Neural cell (in vitro differentiated cells): Measurements from ENCODE around the gene ARSJ. TPM values are rescaled to one million over a fixed set of nuclear protein-coding genes. Genes with fewer than 3 reads are reported as not detected.

ENCODE experiments used
- H2AFZ ChIP-seq: fragments of 200-600, 300-800 bp; sonication (generic), shearing (Covaris generic); 2 replicates; pipeline ENCODE4 v1.6.0; 2014; ENCODE audit warnings: low read depth, mild to moderate bottlenecking, antibody characterized with exemption, low read length, moderate library complexity
- H3F3A ChIP-seq: fragments of 200-600 bp; shearing (Covaris generic); 2 replicates; pipeline ENCODE4 v1.6.1; 2016; ENCODE audit warnings: mild to moderate bottlenecking, moderate library complexity, mixed read lengths, antibody characterized with exemption, low read length; ENCODE audit not compliant: insufficient read depth, poor library complexity, severe bottlenecking
- H3K27ac ChIP-seq: fragments of 200-600, 300-800 bp; sonication (generic), shearing (Covaris generic); 2 replicates; pipeline ENCODE4 v1.5.1; 2014; ENCODE audit warnings: mild to moderate bottlenecking, low read length, moderate library complexity
- H3K27me3 ChIP-seq: fragments of 300-800, 200-600 bp; sonication (generic), shearing (Covaris generic); 2 replicates; pipeline ENCODE4 v1.6.0; 2014; ENCODE audit warnings: mild to moderate bottlenecking, low read depth, low read length, moderate library complexity; ENCODE audit not compliant: insufficient read depth
- H3K36me3 ChIP-seq: fragments of 300-800, 200-600 bp; sonication (generic), shearing (Covaris generic); 2 replicates; pipeline ENCODE4 v1.5.1; 2014; ENCODE audit warnings: mild to moderate bottlenecking, antibody characterized with exemption, low read length, moderate library complexity; ENCODE audit not compliant: insufficient read depth
- H3K4me2 ChIP-seq: fragments of 300-800, 200-600 bp; sonication (generic), shearing (Covaris generic); 2 replicates; pipeline ENCODE4 v1.6.0; 2014; ENCODE audit warnings: mild to moderate bottlenecking, low read length
- H3K4me3 ChIP-seq: fragments of 300-800, 200-600 bp; sonication (generic), shearing (Covaris generic); 2 replicates; pipeline ENCODE4 v1.5.1; 2014; ENCODE audit warnings: mild to moderate bottlenecking, low read length, moderate library complexity
- H3K79me2 ChIP-seq: fragments of 200-600 bp; shearing (Covaris generic); replicated peaks from 2 replicates; pipeline ENCODE4 v1.6.0; 2014; ENCODE audit warnings: mild to moderate bottlenecking, low read length, moderate library complexity; ENCODE audit not compliant: insufficient read depth
- H3K9ac ChIP-seq: fragments of 300-800, 200-600 bp; sonication (generic), shearing (Covaris generic); 2 replicates; pipeline ENCODE4 v1.6.1; 2016; ENCODE audit warnings: mild to moderate bottlenecking, low read length, mixed read lengths
- H3K9me2 ChIP-seq: fragments of 200-600 bp; shearing (Covaris generic); 2 replicates; pipeline ENCODE4 v1.6.1; 2016; ENCODE audit warnings: mild to moderate bottlenecking, low read length, mixed read lengths; ENCODE audit not compliant: insufficient read depth
- H3K9me3 ChIP-seq: fragments of 200-600, 300-800 bp; sonication (generic), shearing (Covaris generic); 2 replicates; pipeline ENCODE4 v1.6.1; 2016; ENCODE audit warnings: mild to moderate bottlenecking, mixed run types, low read length, moderate library complexity, mixed read lengths
- H4K20me1 ChIP-seq: fragments of 200-600 bp; shearing (Covaris generic); 2 replicates; pipeline ENCODE4 v1.6.1; 2016; ENCODE audit warnings: mild to moderate bottlenecking, mixed run types; ENCODE audit not compliant: insufficient read depth
- EP300 ChIP-seq: fragments of 450-650 bp; conservative IDR thresholded peaks from 2 replicates; pipeline ENCODE4 v1.6.1; 2014; ENCODE audit warnings: antibody characterized with exemption, mild to moderate bottlenecking, moderate library complexity; ENCODE audit not compliant: poor library complexity, severe bottlenecking
- EZH2 ChIP-seq: fragments of 200-600, 300-800 bp; shearing (Covaris generic), sonication (generic); IDR thresholded peaks from 2 replicates; pipeline ENCODE4 v1.6.1; 2014; ENCODE audit warnings: antibody characterized with exemption, low read length, borderline replicate concordance, mild to moderate bottlenecking; ENCODE audit not compliant: insufficient read depth, poor library complexity, severe bottlenecking
- MXI1 ChIP-seq: fragments of 450-650 bp; conservative IDR thresholded peaks from 2 replicates; pipeline ENCODE4 v1.6.1; 2014; ENCODE audit warnings: antibody characterized with exemption, mild to moderate bottlenecking; ENCODE audit not compliant: poor library complexity, severe bottlenecking
- POLR2AphosphoS5 ChIP-seq: IDR thresholded peaks from 2 replicates; pipeline ENCODE4 v1.6.1; 2012
- RAD21 ChIP-seq: fragments of 450-650 bp; conservative IDR thresholded peaks from 2 replicates; pipeline ENCODE4 v1.6.1; 2014; ENCODE audit warnings: antibody characterized with exemption, mild to moderate bottlenecking, moderate library complexity
- SMC3 ChIP-seq: fragments of 450-650 bp; conservative IDR thresholded peaks from 2 replicates; pipeline ENCODE4 v1.6.1; 2014; ENCODE audit warnings: antibody characterized with exemption, mild to moderate bottlenecking, moderate library complexity; ENCODE audit not compliant: poor library complexity
- TAF1 ChIP-seq: IDR thresholded peaks from 2 replicates; pipeline ENCODE4 v1.6.1; 2012; ENCODE audit warnings: low read depth
- polyA plus RNA-seq: library from polyadenylated mRNA; depleted of rRNA; stranded (reverse); fragments of >200 nt; gene quantifications from 2 replicates; pipeline ENCODE4 v1.2.3, GENCODE V29; 2014
- TF ChIP-seq, protein P1 (sequence below): fragments of 450-650 bp; IDR thresholded peaks from 2 replicates; pipeline ENCODE4 v1.5.1; 2014; ENCODE audit warnings: antibody characterized with exemption, mild to moderate bottlenecking, moderate library complexity; ENCODE audit not compliant: poor library complexity, severe bottlenecking
- TF ChIP-seq, protein P2 (sequence below): IDR thresholded peaks from 2 replicates; pipeline ENCODE4 v1.6.1; 2012; ENCODE audit warnings: borderline replicate concordance

Gene ARSJ
- polyA plus RNA-seq, 1 donor from 2014 or later, result 0.10 TPM

DNA sequence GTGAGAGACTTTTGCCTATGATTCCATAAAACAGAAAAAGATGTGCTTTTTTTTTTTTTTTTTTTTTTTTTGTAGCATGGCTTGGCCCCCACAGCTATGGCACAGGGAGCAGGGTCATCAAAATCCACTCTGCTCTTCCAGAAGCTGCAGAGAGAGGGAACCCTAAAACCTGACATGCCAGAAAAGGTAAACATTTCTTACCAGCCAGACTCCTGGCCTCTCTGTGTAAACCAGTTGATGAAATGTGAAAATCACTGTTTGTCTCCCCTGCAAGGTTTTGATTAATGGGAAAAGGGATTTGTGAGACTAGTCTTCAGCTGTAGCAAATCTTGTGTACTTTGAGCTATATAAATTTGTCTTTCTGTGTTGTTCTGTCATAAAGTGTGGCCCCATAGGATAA lies 105.9 kb downstream of the ARSJ start:
- no peaks in the 10 kb centered on the region for H3K79me2 ChIP-seq
- H3K9me2 ChIP-seq, result no peaks in the 10 kb centered on the region
- H3K27ac ChIP-seq, result no peak overlapping the region
- H3K9me3 ChIP-seq, result no peaks in the 10 kb centered on the region
- H3K27me3 ChIP-seq, result no peaks in the 10 kb centered on the region
- H4K20me1 ChIP-seq, result no peaks in the 10 kb centered on the region
- H3K4me3 ChIP-seq, result no peak overlapping the region
- H3K4me2 ChIP-seq, result no peak overlapping the region
- no peak overlapping the region for H3K9ac ChIP-seq
- TF ChIP-seq, protein P1, sequence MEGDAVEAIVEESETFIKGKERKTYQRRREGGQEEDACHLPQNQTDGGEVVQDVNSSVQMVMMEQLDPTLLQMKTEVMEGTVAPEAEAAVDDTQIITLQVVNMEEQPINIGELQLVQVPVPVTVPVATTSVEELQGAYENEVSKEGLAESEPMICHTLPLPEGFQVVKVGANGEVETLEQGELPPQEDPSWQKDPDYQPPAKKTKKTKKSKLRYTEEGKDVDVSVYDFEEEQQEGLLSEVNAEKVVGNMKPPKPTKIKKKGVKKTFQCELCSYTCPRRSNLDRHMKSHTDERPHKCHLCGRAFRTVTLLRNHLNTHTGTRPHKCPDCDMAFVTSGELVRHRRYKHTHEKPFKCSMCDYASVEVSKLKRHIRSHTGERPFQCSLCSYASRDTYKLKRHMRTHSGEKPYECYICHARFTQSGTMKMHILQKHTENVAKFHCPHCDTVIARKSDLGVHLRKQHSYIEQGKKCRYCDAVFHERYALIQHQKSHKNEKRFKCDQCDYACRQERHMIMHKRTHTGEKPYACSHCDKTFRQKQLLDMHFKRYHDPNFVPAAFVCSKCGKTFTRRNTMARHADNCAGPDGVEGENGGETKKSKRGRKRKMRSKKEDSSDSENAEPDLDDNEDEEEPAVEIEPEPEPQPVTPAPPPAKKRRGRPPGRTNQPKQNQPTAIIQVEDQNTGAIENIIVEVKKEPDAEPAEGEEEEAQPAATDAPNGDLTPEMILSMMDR, result no peak
- TF ChIP-seq, protein P2, sequence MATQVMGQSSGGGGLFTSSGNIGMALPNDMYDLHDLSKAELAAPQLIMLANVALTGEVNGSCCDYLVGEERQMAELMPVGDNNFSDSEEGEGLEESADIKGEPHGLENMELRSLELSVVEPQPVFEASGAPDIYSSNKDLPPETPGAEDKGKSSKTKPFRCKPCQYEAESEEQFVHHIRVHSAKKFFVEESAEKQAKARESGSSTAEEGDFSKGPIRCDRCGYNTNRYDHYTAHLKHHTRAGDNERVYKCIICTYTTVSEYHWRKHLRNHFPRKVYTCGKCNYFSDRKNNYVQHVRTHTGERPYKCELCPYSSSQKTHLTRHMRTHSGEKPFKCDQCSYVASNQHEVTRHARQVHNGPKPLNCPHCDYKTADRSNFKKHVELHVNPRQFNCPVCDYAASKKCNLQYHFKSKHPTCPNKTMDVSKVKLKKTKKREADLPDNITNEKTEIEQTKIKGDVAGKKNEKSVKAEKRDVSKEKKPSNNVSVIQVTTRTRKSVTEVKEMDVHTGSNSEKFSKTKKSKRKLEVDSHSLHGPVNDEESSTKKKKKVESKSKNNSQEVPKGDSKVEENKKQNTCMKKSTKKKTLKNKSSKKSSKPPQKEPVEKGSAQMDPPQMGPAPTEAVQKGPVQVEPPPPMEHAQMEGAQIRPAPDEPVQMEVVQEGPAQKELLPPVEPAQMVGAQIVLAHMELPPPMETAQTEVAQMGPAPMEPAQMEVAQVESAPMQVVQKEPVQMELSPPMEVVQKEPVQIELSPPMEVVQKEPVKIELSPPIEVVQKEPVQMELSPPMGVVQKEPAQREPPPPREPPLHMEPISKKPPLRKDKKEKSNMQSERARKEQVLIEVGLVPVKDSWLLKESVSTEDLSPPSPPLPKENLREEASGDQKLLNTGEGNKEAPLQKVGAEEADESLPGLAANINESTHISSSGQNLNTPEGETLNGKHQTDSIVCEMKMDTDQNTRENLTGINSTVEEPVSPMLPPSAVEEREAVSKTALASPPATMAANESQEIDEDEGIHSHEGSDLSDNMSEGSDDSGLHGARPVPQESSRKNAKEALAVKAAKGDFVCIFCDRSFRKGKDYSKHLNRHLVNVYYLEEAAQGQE, result no peak
- no peak for TF ChIP-seq MXI1
- TF ChIP-seq RAD21, result no peak
- TF ChIP-seq EZH2, result no peak
- TF ChIP-seq SMC3, result no peak
- TF ChIP-seq POLR2AphosphoS5, result no peak
- TF ChIP-seq EP300, result no peak
- TF ChIP-seq TAF1, result no peak
- H3F3A ChIP-seq, result no peaks in the 10 kb centered on the region
- H2AFZ ChIP-seq, result no peak overlapping the region
- H3K36me3 ChIP-seq, result no peaks in the 10 kb centered on the region

DNA sequence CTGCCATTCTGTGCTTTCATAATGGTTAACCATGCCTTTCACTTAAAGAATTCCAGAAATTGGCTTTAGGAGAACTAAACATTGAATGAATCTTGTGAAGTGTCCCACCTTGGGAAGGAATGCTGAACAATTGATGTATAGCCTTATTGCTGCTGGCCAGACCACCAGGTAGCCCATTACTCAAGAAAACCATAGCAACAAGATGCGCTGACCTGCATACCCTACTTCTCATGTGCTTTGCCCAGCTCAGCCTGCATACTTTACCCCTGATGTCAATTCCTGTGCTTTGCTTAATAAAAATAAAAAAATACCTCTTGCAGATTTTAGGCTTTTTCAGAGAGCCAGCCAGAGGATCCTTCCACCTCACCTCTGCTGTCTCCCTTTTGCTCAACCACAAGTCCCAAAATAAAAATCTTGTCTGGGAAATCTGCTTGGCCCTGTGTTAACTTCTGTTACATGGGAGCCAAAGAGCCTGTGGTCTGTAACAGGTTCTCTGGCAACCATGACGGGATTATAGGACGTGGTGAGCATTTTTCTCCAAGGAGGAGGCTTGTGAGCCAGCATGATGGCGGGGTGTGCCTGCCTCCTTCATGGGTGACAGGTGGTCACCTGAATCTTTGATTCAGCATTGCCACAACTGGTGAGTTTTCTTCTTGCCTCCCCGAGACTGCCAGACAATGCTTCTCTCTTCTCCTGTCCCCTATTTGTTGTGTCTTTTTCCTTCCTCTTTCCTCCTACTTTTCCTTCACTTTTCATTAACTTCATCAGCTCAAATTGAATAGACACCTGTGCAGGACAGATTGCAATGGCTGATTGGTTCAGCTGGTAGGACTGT lies 106.8 kb downstream of the ARSJ start:
- Histone ChIP-seq H3K9ac (no peak overlapping the region), H3K79me2 (no peaks in the 10 kb centered on the region), H3F3A (no peaks in the 10 kb centered on the region), H3K36me3 (no peaks in the 10 kb centered on the region), H2AFZ (no peak overlapping the region), H3K4me2 (no peak overlapping the region), H3K9me2 (no peaks in the 10 kb centered on the region), H3K9me3 (no peaks in the 10 kb centered on the region), H4K20me1 (no peaks in the 10 kb centered on the region), H3K27me3 (no peaks in the 10 kb centered on the region), H3K27ac (no peak overlapping the region), H3K4me3 (no peak overlapping the region)
- TF ChIP-seq TAF1, result no peak
- no peak for TF ChIP-seq EP300
- no peak for TF ChIP-seq SMC3
- TF ChIP-seq, protein P1, result no peak
- TF ChIP-seq POLR2AphosphoS5, result no peak
- TF ChIP-seq, protein P2, result no peak
- TF ChIP-seq EZH2, result no peak
- no peak for TF ChIP-seq RAD21
- no peak for TF ChIP-seq MXI1
